ENCODE data around the gene ABAT.

Gene ABAT

DNA sequence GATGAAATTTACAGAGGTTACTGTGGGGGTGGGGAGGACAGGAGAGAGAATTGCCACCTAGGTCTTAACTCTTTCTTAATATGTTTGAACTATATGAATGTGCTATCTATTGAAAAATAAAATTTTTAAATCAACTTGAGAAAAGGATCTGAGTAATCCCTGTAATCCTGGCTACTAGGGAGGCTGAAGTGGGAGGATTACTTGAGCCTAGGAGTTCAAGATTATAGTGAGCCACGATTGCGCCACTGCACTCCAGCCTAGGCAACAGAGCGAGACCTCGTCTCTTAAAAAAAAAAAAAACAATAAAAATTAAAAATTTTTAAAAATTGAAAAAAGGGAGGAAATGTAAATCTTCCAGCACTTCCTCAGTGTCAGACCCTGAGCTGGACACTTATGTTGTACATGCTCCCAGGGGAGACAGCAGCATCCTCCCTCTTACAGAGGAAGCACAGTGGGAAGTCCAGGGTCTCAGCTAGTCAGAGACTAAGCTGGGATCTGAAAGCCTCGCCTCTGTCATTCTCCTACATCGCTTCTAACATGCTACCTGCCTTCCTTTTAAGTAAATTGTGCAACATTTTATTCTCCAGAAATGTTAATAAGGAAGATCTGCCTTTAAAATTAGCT is 145.1 kb downstream of the ABAT start:
- FAIRE-seq = no peak

DNA sequence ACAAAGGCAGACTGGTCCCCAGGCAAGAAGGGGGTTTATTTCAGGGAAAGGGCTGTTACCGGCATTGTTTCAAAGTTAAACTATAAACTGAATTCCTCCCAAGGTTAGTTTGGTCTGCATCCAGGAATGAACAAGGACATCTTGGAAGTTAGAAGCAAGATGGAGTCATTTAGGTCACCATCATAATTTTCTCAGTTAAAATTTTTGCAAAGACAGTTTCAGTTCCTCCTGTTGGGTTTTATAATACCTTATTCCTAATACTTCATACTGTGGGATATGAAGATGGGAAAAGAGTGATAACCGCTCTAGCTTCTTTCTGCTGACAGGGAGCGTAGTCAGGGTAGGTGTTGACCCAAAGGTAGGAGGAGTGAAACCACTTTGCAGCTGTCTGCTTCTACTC is 148.0 kb downstream of the ABAT start:
- no peak for FAIRE-seq

DNA sequence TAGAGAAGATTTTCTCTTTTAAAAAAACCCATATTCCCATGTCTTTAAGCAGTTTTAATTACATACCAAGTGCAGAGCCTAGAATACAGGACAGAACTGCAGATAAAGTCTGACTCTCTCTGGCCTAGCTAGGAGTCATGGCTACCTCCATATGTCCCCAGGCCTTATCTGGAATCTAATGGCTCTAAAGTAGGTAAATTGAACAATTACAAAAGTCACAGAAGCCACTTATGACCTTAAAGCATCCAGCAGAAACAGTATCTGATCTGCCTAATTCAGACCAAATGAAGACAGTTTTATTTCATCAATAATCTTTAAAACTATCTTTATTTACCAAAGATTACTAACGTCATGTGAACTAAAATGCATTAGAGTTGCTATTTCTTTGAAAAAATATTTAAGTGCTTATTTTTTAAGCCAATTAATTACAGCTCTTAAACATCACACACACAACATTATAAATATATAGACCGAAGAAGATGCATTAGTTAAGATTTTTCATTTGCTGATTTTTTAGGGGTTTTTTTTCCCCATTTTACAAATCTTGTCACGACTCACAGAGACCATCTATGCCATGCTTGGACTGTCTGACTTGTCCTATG is 152.0 kb downstream of the ABAT start:
- FAIRE-seq = no peak

GRCh38 chr16:8828541-8829165 is 154.2 kb downstream of the ABAT start:
- FAIRE-seq = no peak

DNA sequence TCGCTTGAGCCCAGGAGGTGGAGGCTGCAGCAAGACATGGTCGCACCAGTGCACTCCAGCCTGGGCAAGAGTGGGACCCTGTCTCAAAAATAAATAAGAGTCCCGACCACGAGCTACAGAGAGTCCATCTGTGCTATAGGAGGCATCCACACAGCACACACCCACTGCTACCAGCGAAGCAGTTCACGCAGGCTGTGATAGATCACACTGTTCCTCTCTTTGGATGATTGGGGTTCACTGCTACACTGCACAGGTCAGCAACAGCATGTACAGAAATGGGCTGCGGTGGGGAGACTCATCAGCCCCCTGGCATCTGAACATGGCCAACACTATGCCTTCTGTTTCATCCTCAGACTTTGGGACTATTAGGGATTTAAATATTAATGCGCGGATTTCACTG is 157.0 kb downstream of the ABAT start:
- no peak for FAIRE-seq

- FAIRE-seq = no peak
These were observed 157.7 kb downstream of the ABAT start for GRCh38 chr16:8831871-8832716.

DNA sequence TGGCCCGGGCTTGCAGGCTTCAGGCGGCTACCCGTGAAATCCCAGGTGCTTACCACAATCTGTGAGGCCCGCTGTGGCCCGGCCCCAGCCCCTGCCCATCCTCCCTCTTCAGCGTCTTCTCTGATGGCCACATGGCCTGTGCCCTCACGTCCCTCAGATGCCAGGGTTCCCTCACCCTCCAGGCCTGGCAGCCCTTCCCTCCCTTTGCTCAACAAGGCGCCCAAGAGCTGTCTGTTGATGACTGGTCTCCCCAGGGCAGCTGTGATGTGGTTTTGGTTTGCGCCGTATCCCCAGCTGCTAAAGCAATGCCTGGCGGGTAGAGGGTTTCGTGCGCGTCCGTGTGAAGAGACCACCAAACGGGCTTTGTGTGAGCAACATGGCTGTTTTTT is 158.3 kb downstream of the ABAT start:
- no peak for FAIRE-seq
